GM18511 (cell line): ENCODE results near the gene TXNDC5.

ENCODE experiments used
- ATAC-seq: cut with Tn5 transposase; IDR thresholded peaks from one replicate; pipeline ENCODE4 v1.9.1; 2021; ENCODE audit warnings: mild to moderate bottlenecking, moderate library complexity; ENCODE audit not compliant: unreplicated experiment

Gene TXNDC5

DNA sequence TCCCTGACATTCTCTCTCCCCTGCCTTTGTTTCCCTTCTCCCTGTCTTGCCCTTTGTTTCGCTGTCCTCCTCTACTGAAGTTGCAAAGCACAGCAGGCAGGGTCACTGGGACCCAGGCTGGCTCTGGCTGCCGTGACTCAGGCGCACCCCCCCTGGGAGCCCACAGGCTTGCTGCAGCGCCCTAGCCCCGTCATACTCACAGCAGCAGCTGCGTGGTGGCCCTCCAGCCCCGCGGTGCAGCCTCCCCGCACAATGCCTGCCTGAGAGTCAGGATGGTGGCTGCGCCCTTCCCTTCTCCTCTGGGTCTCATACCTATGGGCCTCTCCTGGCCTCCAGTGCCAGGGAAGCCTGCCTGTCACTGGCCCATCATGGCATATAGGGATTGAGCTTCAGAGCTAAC lies 41.7 kb downstream of the TXNDC5 start:
- no peak for ATAC-seq

DNA sequence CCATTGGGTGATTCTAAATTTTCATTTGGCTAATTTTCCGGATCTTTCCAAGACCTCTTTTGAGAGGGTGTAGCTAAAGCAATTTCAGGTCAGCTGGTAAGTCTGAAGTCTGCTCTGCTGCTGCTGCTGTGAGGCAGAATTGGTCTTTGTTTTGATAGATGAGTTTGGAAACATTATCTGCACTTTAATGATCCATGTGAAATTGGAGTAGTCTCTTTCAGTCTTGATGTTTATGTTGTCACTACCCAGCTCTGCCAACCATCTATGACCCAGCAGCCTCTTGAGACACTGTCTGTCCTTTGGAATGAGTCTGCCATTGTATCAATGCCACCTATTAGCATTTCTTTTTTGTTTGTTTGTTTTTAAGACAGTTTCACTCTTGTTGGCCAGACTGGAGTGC lies 44.1 kb downstream of the TXNDC5 start:
- no peak for ATAC-seq

DNA sequence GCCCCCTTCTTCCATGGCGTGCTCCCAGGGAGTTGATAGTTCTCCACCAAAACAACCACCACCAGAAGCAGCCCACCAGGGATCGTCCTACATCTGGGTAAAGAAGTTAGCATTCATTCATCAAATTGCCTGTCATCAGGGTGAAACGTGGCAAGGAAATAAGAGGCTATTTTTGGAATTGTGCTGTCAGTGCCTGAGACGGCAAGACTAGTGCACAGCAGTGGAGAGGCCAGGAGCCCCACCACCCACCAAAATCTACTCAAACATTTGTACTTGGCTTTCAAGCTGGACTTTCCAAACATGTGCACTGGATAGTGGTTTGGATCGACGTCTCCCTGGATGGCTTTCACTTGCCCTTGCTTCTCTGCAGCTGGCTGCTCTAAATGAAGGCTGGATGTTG lies 44.8 kb downstream of the TXNDC5 start:
- no peak for ATAC-seq

DNA sequence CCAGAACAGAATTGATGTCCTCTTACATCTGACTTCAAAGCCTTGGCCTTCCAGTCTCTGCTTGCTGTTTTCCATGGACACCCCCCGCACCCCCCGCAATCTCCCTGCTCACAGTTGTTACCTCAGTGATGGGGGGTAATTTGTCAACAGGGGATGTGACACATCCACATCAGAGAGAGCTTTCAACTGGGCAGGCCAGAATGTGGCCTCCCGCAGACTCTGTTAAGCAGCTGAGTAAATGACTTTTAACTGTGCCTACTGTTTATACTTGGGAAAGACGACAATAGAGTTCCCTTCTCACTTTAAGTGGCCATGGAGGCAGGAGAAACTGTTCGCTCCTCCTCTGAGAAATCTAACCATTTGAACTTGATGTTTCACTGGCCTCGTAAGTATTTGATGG lies 51.0 kb downstream of the TXNDC5 start:
- ATAC-seq, result no peak

DNA sequence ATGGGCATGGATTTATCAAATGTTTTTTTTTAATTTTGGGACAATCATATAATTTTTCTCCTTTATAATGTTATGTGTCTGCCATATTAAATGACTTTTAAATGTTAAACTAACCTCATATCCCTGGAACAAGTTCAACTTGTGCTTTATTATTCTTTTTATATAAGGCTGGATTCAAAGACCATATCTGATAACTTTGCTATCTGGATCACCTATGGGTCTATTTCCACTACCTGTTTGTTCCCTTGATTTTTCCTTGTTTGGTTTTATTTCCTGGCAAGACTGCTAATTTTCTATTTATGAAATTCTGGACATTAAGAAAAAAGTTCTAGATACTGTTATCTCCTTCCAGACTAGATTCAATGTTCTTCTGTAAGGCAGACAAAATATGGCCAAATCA lies 58.8 kb downstream of the TXNDC5 start:
- no peak for ATAC-seq

DNA sequence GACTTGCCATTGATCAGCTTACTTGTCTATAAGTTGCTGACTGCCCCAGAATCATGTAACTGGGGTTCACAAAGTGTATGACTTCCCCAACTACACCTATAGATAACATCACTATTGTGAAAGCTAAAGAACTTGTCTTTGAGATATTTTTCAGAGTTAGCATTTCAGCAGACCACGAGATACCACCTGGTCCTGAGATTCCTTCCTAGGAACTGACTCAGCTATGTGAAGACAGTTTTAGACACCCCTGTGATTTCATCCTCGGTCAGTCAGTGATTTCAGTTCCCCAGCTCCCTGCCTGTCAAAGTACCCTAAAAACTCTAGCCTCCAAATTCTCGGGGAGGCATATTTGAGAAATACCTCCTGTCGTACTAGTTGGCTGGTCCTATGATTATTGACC lies 62.4 kb downstream of the TXNDC5 start:
- no peak for ATAC-seq

DNA sequence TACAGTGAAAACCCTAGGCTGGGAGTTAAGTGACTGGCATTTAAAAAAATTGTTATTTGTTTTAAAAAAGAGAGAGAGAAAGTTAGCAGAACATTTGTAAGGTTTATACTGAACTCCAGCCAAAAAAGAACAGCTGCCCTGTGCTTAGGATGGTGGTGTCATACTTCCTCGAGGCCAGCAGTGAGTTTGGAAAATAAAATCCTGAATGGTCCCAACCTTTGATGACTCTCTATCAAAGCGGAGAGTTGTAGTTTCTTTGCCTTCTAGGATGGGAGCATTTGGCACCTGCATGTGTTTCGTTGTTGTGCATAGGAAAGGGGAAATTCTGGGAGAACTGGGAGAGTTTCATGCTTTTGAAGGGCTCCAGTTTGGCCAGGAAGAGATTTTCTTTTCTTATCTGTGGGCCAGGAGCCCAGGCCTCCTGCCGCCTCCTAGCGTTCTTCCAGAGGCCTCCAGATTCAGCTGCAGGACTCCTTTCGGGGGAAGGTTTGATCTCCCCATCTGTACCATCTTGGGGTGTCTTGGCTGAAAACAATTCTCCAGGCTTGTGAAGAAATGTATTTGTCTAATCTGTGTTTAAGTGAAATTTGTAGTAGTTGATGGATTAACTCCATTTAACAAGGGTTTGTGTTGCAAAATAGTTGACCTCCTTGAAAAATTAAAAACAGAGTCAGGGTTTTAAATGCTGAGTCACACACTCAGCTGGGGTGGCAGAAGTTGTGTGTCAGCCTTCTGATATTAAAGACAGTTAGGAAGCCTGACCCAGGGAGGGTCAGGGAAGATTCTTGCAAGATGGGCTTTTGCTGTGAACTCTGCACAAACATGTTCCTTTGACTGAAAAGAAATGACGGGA lies 63.4 kb downstream of the TXNDC5 start:
- ATAC-seq, result no peak

DNA sequence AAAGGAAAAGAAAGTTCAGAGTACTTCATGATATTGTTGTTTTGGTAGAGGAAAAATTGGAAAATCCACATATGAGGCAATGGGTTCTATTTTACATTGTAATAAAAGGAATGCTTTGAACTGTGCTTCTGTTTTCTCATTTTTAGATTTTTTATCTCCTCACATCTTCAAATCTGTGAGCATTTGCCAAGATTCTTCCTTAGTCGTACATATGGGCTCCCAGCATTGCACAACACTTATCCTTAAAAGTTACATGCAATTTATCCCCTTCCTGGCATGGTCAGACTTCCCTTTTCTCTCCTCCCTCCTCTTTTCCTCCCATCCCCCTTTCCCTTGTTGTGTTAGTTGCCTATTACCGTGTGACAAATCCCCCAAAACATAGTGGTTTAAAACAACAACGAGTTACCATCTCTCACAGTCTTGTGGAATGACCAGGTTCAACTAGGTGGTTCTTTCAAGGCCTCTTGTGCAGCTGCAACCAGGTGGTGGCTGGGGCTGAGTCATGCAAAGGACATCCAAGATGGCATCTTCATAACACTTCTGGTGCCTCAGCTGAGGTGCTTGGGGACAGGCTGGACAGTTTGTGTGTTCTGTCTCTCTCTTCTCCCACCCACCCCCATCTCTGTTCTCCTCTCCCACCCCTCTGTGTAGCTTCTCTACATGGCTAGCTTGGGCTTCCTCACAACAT lies 68.7 kb downstream of the TXNDC5 start:
- ATAC-seq, result no peak

DNA sequence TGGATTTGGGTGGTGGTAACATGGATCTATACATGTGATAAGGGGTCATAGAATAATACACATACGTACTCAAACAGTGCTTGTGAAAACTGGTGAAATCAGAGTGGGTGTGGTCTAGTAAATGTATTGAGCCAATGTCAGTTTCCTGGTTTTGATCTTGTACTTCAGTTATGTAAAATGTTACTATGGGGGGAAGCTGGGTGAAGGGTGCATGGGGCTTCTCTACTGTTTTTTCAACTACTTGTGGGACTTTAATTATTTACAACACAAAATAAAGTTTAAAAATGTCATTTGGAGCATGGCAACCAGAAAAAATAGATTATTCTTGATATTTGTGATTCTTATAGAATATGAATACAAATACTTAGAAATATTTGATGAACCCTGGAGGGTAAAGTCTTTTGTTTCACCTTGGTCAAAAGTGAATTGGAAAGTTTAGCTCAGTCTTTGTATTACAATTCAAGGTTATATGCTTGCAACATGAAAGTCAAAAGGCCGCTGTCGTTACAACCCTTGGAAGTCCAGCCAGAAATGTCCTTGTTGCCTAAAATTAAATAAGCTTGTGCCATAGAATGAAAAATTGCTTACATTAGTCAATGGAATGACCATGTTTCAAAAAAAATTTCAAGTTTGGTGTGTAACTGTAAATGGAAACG lies 74.1 kb downstream of the TXNDC5 start:
- no peak for ATAC-seq

DNA sequence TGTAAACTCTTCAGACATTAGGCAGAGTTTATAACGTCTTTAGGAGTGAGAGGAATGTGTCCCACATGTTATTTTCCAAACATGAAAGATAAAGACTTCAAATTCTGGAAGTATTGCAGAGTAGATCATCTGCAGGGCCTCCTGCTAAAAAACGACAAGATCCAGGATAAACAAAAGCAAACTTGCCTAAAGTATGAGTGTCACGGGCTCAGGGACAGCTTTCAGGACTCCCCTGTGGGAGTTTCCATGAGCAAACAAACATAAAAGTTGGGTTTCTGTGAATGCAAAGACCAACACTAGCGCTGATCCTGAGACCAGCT lies 76.9 kb downstream of the TXNDC5 start:
- ATAC-seq, result no peak

DNA sequence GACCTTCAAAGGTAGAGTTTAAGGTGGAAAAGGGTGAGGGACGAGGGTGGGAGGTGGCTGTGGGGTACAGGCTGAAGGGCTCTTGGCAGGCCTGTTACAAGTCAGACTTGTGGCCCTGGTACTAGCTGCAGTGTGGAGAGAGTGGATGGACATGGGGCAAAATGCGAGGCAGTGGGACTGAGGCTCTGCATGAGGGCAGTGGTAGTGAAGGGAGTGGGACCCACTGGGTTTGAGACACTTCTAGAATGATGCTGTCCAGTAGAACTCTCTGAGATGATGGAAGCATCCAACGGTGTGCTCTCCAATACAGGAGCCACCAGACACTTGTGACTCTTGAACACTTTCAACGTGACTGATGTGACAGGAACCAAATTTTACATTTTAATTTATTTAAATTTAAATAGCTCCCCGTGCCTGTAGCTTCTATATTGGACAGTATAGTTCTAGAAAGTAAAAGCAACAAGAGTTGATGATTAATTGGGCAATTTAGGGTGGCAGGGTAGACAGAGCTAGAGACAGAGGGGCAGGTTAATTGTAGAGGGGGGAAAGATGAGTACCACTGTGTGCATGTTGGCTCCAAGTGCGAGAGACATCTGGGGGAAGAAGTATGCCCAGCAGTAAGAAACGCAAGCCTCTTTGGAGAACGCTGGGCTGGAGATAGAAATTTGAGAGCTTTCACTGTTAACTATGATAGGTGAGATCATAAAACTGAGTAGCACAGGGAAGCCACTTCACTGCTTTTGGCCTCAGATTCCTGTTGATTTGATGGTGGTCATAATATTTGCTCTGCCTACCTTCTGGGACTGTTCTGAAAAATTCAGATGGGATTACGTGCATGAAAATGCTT lies 77.5 kb downstream of the TXNDC5 start:
- ATAC-seq, result no peak
